GM13977 (cell line): ENCODE data around the gene PLXNB3.

Source experiments
- DNase-seq: peaks from one replicate; pipeline ENCODE4 v3.0.0; 2012; ENCODE audit warnings: low spot score
- CTCF ChIP-seq: IDR thresholded peaks from 2 replicates; pipeline ENCODE4 v1.5.1; 2012; ENCODE audit warnings: mild to moderate bottlenecking, control low read depth; ENCODE audit not compliant: insufficient read depth; ENCODE audit errors: extremely low read depth, missing control alignments
- in situ Hi-C: fragments of 300-500 bp; cut with MboI; formaldehyde crosslinking; loops from one replicate; pipeline ENCODE4 v1.12.0; 2022; ENCODE audit warnings: low sequenced_read_pairs, low pct_unique_long_range_greater_than_20kb, mixed read lengths, inconsistent platforms; ENCODE audit not compliant: unreplicated experiment

Gene PLXNB3

GRCh38 chrX:153766871-153767673, 3.0 kb downstream of the PLXNB3 start:
- in situ Hi-C loops, result no loop called here
- DNase-seq, result no peak
- TF ChIP-seq CTCF, result no peak

DNA sequence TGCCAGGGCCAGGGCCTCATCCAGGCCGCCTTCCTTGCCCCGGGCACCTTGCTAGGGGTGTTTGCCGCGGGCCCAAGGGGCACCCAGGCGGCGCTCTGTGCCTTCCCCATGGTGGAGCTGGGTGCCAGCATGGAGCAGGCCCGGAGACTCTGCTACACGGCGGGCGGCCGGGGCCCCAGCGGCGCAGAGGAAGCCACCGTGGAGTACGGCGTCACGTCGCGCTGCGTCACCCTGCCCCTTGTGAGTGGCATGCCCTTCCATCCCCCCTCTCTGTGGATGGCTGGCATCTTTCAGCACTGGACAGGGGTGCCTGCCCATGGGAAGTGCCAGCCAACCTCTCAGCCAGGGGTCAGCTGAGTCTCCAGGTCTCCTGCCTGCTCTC, 3.6 kb downstream of the PLXNB3 start:
- DNase-seq, result no peak
- in situ Hi-C loops, result no loop called here
- TF ChIP-seq CTCF, result no peak

DNA sequence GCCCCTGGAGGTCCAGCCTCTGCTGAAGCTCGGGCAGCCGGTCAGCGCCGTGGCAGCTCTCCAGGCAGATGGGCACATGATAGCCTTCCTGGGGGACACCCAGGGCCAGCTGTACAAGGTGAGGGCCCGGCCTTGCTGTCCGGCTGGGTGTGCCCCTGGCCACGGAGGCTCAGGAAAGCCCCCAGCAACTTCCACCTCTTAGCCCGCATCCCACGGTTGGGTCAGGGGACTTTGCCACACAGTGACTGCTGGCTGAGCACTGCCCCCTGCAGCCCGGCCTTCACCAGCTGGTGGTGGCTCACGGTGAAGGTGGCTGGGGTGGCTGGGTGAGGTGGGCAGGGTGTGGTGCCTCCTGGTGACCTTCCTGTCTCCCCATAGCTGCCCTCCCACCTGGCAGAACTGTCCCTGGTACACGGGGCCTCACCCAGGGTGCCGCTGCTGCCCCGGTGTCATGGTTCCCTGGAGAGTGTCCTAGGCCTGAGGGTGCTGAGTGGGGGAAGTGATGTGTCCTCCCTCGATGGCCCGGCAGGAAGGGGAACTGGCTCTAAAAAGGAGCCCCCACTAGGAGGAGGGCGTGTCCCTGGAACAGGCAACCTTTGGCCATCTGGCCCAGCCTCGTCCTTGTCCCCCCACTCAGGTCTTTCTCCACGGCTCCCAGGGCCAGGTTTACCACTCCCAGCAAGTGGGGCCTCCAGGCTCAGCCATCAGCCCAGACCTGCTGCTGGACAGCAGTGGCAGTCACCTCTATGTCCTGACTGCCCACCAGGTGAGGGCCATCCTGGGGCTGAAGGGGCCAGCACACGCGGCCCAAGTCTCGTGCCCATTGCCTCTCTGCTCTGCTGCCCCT, 4.5 kb downstream of the PLXNB3 start:
- in situ Hi-C loops, result no loop called here
- DNase-seq, result peak; percentile 42
- TF ChIP-seq CTCF, result no peak

DNA sequence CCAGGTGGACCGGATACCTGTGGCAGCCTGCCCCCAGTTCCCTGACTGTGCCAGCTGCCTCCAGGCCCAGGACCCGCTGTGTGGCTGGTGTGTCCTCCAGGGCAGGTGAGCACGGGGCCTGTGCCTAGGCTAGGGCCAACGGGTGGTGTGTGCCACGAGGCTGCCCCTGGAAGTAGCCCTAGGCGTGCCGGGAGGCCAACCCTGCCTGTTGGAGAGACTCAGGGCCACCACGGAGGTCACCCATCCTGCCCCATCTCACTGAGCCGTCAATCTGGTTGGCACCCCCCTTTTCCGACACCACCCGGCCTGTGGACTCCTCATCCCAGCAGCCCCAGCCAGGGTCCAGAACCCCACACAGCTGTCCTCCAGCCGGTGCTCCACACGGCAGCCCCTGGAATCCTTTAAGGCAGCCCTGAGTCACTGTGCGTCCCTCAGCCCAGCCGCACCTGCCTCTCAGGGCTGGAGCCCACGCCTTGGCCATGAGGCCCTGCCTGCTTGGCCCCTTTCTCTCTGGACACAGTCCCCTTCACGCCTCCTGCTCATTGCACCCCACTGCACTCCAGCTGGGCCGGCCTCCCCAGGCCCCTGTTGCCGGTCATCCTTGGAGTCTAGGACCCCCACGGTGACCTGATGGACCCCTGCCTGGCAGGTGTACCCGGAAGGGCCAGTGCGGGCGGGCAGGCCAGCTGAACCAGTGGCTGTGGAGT, 5.3 kb downstream of the PLXNB3 start:
- in situ Hi-C loops, result no loop called here
- peak; percentile 22 for DNase-seq
- TF ChIP-seq CTCF, result no peak

- in situ Hi-C loops, result no loop called here
- peak; percentile 33 for DNase-seq
- no peak for TF ChIP-seq CTCF
These were observed 6.0 kb downstream of the PLXNB3 start for GRCh38 chrX:153769865-153770600.
